WTC11 (cell line): Measurements from ENCODE around the gene SNIP1. TPM values are rescaled to one million over a fixed set of nuclear protein-coding genes. Genes with fewer than 3 reads are reported as not detected.

Source experiments
- ATAC-seq: fragments of 200-7000 bp; cut with Tn5 transposase; 2 replicates; pipeline ENCODE4 v1.10.0; 2021; ENCODE audit warnings: mild to moderate bottlenecking, moderate library complexity
- CTCF ChIA-PET: fragments of 300-600 bp; sonication (Branson Sonifier 250); formaldehyde crosslinking; loops from one replicate; lab custom pipeline; 2021; ENCODE audit warnings: antibody characterized with exemption; lab: Charles Lee
- POLR2A ChIA-PET: fragments of 350-600 bp; sonication (Branson Sonifier 250); formaldehyde crosslinking; loops from one replicate; lab custom pipeline; 2021; ENCODE audit warnings: antibody characterized with exemption; lab: Charles Lee
- DNase-seq: peaks from one replicate; pipeline ENCODE4 v3.0.0; 2021; ENCODE audit warnings: low spot score
- H3K27ac Mint-ChIP-seq: 2 replicates; pipeline ENCODE4 v1.8.0; 2021; ENCODE audit warnings: mixed read lengths
- H3K27me3 Mint-ChIP-seq: 2 replicates; pipeline ENCODE4 v1.8.0; 2021; ENCODE audit warnings: low read depth, mild to moderate bottlenecking, moderate library complexity, mixed read lengths
- H3K36me3 Mint-ChIP-seq: 2 replicates; pipeline ENCODE4 v1.8.0; 2021; ENCODE audit warnings: mixed read lengths
- H3K4me1 Mint-ChIP-seq: 2 replicates; pipeline ENCODE4 v1.8.0; 2022; ENCODE audit warnings: mixed read lengths
- H3K4me3 Mint-ChIP-seq: 2 replicates; pipeline ENCODE4 v1.8.0; 2021; ENCODE audit warnings: mild to moderate bottlenecking, moderate library complexity, mixed read lengths
- H3K9me3 Mint-ChIP-seq: 2 replicates; pipeline ENCODE4 v1.8.0; 2021; ENCODE audit warnings: mixed read lengths
- FOXP1 ChIP-seq: sonication (generic); formaldehyde crosslinking; IDR thresholded peaks from 2 replicates; pipeline ENCODE4 v1.8.0; 2022; ENCODE audit warnings: missing genetic modification reagents, mild to moderate bottlenecking, moderate library complexity, borderline replicate concordance
- OVOL2 ChIP-seq: fragments of 250-450 bp; sonication (Bioruptor Pico); IDR thresholded peaks from 2 replicates; pipeline ENCODE4 v1.9.0; 2021; ENCODE audit warnings: mild to moderate bottlenecking, borderline replicate concordance
- SP1 ChIP-seq: sonication (generic); formaldehyde crosslinking; conservative IDR thresholded peaks from 2 replicates; pipeline ENCODE4 v1.8.1; 2022; ENCODE audit warnings: missing genetic modification reagents
- TEAD4 ChIP-seq: sonication (generic); formaldehyde crosslinking; IDR thresholded peaks from 2 replicates; pipeline ENCODE4 v1.8.0; 2022; ENCODE audit warnings: mild to moderate bottlenecking, missing genetic modification reagents
- ZBTB21 ChIP-seq: sonication (generic); formaldehyde crosslinking; IDR thresholded peaks from 2 replicates; pipeline ENCODE4 v1.8.1; 2023; ENCODE audit warnings: mild to moderate bottlenecking, missing genetic modification reagents, borderline replicate concordance
- ZNF317 ChIP-seq: sonication (generic); formaldehyde crosslinking; IDR thresholded peaks from 2 replicates; pipeline ENCODE4 v1.8.1; 2023; ENCODE audit warnings: low read depth, mild to moderate bottlenecking, moderate library complexity, missing genetic modification reagents, borderline replicate concordance
- total RNA-seq: library from RNA; stranded (reverse); gene quantifications from 3 replicates; pipeline ENCODE4 v1.2.3, GENCODE V29; 2021
- TF ChIP-seq, protein P1 (sequence below): fragments of 250-450 bp; sonication (Bioruptor Pico); IDR thresholded peaks from 2 replicates; pipeline ENCODE4 v1.8.0; 2021; ENCODE audit warnings: mild to moderate bottlenecking
- TF ChIP-seq, protein P2 (sequence below): fragments of 250-450 bp; sonication (Bioruptor Pico); conservative IDR thresholded peaks from 2 replicates; pipeline ENCODE4 v1.9.0; 2021; ENCODE audit warnings: mild to moderate bottlenecking
- TF ChIP-seq, protein P3 (sequence below): fragments of 250-450 bp; sonication (Bioruptor Pico); IDR thresholded peaks from 2 replicates; pipeline ENCODE4 v1.9.0; 2021; ENCODE audit warnings: mild to moderate bottlenecking, borderline replicate concordance
- TF ChIP-seq, protein P4 (sequence below): sonication (generic); formaldehyde crosslinking; IDR thresholded peaks from 2 replicates; pipeline ENCODE4 v1.8.1; 2022; ENCODE audit warnings: mild to moderate bottlenecking, moderate library complexity, missing genetic modification reagents
- TF ChIP-seq, protein P5 (sequence below): fragments of 200-600 bp; IDR thresholded peaks from 2 replicates; pipeline ENCODE4 v1.8.0; 2022; ENCODE audit warnings: antibody characterized with exemption

The SNIP1 gene
- total RNA-seq, 1 experiment from 2014 or later: 18.3 TPM

DNA sequence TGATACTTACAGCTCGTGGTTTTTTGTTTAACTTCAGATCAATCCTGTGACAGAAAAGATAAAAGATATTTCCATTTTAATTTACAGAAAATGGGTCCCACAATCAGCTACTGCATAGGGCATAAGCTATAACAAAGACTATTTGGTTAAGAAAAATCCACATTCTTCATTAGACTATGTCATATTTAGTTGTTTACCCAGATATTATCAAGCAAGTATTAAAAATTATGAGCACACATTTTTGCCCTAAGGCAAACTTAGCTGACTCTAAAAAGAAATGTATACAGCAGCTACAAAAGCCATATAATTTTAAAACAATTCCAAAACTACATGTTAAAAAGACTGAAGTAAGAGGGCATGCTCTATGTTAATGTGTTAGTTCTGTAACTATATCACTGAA is 58.2 kb downstream of the SNIP1 start:
- ChIA-PET POLR2A (no interaction called here), CTCF (interaction anchor here (0.8 kb wide), 1 partner anchor 9 kb away, joined by 9 read pairs; no protein-coding TSS in a partner anchor)
- Mint-ChIP-seq H3K27ac (no peak overlapping the region), H3K36me3 (peaks cover 32% of the 10 kb centered on the region), H3K4me1 (no peaks in the 10 kb centered on the region), H3K4me3 (no peak overlapping the region), H3K9me3 (no peaks in the 10 kb centered on the region), H3K27me3 (no peaks in the 10 kb centered on the region)
- DNase-seq: no peak
- ATAC-seq: no peak
- TF ChIP-seq TEAD4 (no peak), ZBTB21 (CRISPR knock-in tag) (no peak), FOXP1 (CRISPR knock-in tag) (no peak)
- TF ChIP-seq, protein P1, sequence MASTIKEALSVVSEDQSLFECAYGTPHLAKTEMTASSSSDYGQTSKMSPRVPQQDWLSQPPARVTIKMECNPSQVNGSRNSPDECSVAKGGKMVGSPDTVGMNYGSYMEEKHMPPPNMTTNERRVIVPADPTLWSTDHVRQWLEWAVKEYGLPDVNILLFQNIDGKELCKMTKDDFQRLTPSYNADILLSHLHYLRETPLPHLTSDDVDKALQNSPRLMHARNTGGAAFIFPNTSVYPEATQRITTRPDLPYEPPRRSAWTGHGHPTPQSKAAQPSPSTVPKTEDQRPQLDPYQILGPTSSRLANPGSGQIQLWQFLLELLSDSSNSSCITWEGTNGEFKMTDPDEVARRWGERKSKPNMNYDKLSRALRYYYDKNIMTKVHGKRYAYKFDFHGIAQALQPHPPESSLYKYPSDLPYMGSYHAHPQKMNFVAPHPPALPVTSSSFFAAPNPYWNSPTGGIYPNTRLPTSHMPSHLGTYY (CRISPR knock-in tag): no peak

DNA sequence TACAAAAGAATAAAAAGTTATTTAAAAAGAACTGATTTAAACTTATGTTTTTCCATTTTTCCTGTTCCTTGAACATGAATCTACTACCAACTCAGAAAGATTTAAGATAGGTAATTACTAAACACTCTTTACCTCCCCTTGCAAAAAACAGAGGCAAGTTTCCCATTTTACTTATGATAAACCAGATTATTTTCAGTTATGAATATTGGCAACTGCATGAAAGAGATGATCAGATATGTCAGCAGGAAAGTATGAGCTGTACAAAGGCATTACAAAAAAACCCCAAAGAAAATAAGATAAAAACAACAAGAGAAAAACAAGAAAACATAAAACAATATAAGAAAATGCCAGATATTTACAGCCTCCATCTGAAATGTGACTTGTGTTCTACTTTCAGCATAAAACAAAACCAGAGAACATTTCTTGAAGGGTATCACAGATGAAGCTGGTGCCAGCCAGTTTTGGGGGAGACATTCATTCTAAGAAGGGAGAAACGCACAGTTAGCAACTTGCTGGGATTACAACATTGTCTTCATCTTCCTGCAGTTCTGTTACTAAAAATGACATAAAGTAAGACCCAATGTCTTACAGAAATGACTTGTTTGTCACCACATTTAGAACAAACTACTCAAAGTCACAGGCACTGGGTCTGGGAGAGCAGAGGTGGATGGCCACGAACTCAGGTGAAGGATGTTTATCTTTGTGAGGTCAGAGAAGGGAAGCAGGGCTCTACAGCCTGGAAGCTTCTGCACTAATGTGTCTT is 60.6 kb downstream of the SNIP1 start:
- no peak overlapping the region for H3K27ac Mint-ChIP-seq

DNA sequence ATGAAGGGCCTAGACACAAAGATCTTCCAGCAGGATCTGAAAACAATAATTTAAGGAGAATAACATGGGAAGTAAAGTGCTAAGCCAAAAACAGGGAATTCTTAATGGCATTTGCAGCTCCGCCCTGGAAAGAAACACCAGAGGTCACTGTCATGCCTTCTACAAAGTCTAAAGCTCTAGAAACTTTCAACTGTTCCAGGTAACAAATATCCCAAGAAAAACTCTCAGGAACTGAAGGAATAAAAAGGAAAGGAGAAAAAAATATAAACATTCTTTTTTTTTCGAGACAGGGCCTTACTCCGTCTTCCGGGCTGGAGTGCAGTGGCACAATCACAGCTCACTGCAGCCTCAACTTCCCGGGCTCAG is 66.5 kb downstream of the SNIP1 start:
- no peak overlapping the region for H3K4me3 Mint-ChIP-seq
- CTCF ChIA-PET: interaction anchor here (0.5 to 6.4 kb wide), 33 partner anchors 8 to 1839 kb away, joined by 3 to 279 read pairs (median 5); partner anchors contain the start of genes EPHA10, GNL2, MEAF6 and SNIP1
- ATAC-seq (no peak), DNase-seq (no peak)
- H3K27ac Mint-ChIP-seq: no peak overlapping the region
- POLR2A ChIA-PET: interaction anchor here (0.5 to 1.9 kb wide), 5 partner anchors 10 to 214 kb away, joined by 3 to 8 read pairs (median 6); partner anchors contain the start of genes MEAF6 and ZC3H12A
- H3K36me3 Mint-ChIP-seq: peaks cover 4% of the 10 kb centered on the region
- peaks cover 13% of the 10 kb centered on the region for H3K4me1 Mint-ChIP-seq
- no peaks in the 10 kb centered on the region for H3K9me3 Mint-ChIP-seq
- no peak for TF ChIP-seq ZNF317
- no peaks in the 10 kb centered on the region for H3K27me3 Mint-ChIP-seq

More for the DNA sequence above, 60.6 kb downstream of the SNIP1 start:
- Mint-ChIP-seq H3K4me1 (no peaks in the 10 kb centered on the region), H3K4me3 (no peak overlapping the region), H3K36me3 (peaks cover 21% of the 10 kb centered on the region), H3K9me3 (no peaks in the 10 kb centered on the region)
- ChIA-PET POLR2A (interaction anchor here (0.8 kb wide), 1 partner anchor 15 kb away, joined by 7 read pairs; no protein-coding TSS in a partner anchor), CTCF (no interaction called here)
- ATAC-seq (no peak), DNase-seq (no peak)
- TF ChIP-seq, protein P2, sequence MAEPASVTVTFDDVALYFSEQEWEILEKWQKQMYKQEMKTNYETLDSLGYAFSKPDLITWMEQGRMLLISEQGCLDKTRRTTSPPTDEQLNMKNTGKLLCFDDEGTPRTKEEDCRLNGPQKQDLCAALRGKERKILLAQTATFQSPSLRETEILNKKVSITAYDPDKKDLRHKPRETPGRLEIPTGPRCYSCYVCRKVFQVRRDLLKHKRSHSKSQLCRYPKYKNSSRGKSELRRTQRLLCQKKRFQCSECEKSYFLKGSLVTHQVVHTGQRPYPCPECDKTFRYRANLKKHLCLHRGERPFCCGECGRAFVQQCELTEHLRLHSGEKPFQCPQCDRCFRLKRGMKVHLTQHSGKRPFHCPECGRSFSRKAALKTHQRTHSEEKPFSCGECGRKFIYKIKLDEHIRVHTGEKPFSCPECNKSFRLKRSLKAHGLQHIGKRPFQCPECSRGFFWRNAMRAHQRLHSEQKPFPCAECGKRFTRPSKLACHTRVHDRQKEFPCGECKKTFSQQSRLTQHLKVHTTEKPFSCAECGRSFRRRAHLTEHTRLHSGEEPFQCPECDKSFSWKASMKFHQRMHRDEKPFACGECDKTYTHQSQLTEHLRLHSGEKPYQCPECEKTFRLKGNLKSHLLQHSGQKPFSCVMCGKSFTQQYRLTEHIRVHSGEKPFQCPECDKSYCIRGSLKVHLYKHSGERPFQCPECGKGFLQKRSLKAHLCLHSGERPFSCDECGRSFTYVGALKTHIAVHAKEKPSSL (CRISPR knock-in tag): no peak
- TF ChIP-seq OVOL2 (CRISPR knock-in tag): no peak
- TF ChIP-seq, all 79 proteins: peak for 0
- H3K27me3 Mint-ChIP-seq: no peaks in the 10 kb centered on the region

DNA sequence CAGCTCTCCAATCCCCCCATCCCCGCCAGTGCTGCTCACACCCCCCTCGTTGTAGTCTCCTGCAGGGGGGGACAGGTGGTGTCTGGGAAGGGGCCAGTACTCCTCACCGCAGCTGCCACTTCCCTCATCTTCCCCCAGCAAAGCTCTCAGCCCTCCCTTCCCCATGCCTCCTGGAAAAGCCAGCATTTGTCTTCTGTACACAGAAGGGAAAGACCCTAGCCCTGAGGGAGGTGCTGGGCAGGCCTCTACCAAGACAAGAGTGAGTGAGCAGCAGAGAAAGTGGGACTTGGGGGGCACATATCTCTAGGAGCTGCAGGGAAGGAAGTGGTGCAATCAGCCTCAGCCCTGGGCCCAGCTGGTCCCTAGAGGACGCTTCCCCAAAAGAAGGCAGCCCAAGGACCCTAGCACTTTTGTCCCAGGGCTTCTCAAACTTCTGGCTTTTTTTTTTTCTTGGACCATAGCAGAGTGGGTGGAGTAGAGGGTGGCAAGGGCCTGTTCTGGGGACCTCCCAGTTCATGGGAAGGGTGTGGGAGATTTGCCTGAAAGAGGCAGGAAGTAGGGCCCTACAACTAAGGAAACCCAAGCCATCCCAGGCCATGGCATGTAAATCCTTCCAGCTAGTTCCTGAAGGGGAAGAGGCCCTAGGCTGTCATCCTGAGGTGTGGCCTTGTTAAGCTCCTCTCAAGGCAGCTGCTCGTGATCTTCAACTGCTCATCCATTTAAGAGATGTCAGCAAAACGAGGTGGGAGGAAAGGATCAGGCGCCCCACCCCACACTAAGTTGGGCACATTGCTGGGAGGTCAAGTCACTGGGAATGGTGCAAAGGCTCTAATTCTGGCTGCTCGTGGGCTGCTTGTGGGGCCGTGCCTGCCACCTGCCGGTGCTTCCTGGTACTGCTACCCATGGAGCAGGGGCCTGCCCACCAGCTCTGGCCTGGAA is 67.1 kb downstream of the SNIP1 start:
- Mint-ChIP-seq H3K27me3 (no peaks in the 10 kb centered on the region), H3K4me1 (peaks cover 13% of the 10 kb centered on the region)
- POLR2A ChIA-PET: interaction anchor here (0.5 to 1.9 kb wide), 5 partner anchors 9 to 215 kb away, joined by 3 to 8 read pairs (median 6); partner anchors contain the start of genes MEAF6 and ZC3H12A
- CTCF ChIA-PET: interaction anchor here (0.5 to 6.4 kb wide), 38 partner anchors 9 to 1840 kb away, joined by 3 to 279 read pairs (median 5); partner anchors contain the start of genes EPHA10, GNL2, MEAF6 and SNIP1
- peak; percentile 80 for ATAC-seq
- TF ChIP-seq, protein P3, sequence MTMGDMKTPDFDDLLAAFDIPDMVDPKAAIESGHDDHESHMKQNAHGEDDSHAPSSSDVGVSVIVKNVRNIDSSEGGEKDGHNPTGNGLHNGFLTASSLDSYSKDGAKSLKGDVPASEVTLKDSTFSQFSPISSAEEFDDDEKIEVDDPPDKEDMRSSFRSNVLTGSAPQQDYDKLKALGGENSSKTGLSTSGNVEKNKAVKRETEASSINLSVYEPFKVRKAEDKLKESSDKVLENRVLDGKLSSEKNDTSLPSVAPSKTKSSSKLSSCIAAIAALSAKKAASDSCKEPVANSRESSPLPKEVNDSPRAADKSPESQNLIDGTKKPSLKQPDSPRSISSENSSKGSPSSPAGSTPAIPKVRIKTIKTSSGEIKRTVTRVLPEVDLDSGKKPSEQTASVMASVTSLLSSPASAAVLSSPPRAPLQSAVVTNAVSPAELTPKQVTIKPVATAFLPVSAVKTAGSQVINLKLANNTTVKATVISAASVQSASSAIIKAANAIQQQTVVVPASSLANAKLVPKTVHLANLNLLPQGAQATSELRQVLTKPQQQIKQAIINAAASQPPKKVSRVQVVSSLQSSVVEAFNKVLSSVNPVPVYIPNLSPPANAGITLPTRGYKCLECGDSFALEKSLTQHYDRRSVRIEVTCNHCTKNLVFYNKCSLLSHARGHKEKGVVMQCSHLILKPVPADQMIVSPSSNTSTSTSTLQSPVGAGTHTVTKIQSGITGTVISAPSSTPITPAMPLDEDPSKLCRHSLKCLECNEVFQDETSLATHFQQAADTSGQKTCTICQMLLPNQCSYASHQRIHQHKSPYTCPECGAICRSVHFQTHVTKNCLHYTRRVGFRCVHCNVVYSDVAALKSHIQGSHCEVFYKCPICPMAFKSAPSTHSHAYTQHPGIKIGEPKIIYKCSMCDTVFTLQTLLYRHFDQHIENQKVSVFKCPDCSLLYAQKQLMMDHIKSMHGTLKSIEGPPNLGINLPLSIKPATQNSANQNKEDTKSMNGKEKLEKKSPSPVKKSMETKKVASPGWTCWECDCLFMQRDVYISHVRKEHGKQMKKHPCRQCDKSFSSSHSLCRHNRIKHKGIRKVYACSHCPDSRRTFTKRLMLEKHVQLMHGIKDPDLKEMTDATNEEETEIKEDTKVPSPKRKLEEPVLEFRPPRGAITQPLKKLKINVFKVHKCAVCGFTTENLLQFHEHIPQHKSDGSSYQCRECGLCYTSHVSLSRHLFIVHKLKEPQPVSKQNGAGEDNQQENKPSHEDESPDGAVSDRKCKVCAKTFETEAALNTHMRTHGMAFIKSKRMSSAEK (CRISPR knock-in tag): no peak
- TF ChIP-seq, protein P4, sequence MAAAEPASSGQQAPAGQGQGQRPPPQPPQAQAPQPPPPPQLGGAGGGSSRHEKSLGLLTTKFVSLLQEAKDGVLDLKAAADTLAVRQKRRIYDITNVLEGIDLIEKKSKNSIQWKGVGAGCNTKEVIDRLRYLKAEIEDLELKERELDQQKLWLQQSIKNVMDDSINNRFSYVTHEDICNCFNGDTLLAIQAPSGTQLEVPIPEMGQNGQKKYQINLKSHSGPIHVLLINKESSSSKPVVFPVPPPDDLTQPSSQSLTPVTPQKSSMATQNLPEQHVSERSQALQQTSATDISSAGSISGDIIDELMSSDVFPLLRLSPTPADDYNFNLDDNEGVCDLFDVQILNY (CRISPR knock-in tag): no peak
- TF ChIP-seq, protein P5, sequence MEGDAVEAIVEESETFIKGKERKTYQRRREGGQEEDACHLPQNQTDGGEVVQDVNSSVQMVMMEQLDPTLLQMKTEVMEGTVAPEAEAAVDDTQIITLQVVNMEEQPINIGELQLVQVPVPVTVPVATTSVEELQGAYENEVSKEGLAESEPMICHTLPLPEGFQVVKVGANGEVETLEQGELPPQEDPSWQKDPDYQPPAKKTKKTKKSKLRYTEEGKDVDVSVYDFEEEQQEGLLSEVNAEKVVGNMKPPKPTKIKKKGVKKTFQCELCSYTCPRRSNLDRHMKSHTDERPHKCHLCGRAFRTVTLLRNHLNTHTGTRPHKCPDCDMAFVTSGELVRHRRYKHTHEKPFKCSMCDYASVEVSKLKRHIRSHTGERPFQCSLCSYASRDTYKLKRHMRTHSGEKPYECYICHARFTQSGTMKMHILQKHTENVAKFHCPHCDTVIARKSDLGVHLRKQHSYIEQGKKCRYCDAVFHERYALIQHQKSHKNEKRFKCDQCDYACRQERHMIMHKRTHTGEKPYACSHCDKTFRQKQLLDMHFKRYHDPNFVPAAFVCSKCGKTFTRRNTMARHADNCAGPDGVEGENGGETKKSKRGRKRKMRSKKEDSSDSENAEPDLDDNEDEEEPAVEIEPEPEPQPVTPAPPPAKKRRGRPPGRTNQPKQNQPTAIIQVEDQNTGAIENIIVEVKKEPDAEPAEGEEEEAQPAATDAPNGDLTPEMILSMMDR: peak; percentile 95
- TF ChIP-seq OVOL2 (CRISPR knock-in tag) (no peak), SP1 (CRISPR knock-in tag) (0 out of 2 replicates have a peak, but pooled peaks have one; percentile 16)
- TF ChIP-seq, all 79 proteins: peak for 2
- peak; percentile 84 for DNase-seq
- Mint-ChIP-seq H3K4me3 (no peak overlapping the region), H3K9me3 (no peaks in the 10 kb centered on the region), H3K27ac (no peak overlapping the region; the same call in 1 of the 2 replicates), H3K36me3 (peaks cover 8% of the 10 kb centered on the region)
